ENCODE results near the gene GRIK2.
"Not testable (repeated sequence)": the region's sequence is repeated elsewhere in the genome, so short reads cannot be mapped to it uniquely, and the experiment has no call there.

Gene GRIK2

GRCh38 chr6:101544286-101544685, 150.8 kb downstream of the GRIK2 start:
- DNase-seq: no peak

- DNase-seq: no peak
These were observed 151.7 kb downstream of the GRIK2 start for GRCh38 chr6:101545191-101545590.

GRCh38 chr6:101550451-101550850, 156.9 kb downstream of the GRIK2 start:
- DNase-seq: peak; percentile 48

- no peak for DNase-seq
These were observed 160.7 kb downstream of the GRIK2 start for GRCh38 chr6:101554231-101554630.

- DNase-seq: no peak
These were observed 165.2 kb downstream of the GRIK2 start for GRCh38 chr6:101558712-101559111.

DNA sequence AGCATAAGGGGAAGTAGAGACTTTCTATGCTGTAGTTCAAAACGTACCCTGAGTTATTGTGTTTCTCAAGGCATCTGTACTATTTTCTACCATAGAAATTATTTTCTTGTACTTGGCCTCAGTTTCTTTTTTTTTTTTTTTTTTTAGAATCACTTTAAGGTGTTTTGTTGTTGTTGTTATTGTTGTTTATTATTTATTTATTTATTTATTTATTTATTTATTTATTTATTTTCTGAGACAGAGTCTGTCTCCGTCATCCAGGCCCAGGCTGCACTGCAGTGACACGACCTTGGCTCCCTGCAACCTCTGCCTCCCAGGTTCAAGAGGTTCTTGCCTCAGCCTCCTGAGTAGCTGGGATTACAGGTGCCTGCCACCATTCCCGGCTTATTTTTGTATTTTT, 179.1 kb downstream of the GRIK2 start:
- DNase-seq: no peak

- no peak for DNase-seq
These were observed 183.6 kb downstream of the GRIK2 start for GRCh38 chr6:101577091-101577490.

DNA sequence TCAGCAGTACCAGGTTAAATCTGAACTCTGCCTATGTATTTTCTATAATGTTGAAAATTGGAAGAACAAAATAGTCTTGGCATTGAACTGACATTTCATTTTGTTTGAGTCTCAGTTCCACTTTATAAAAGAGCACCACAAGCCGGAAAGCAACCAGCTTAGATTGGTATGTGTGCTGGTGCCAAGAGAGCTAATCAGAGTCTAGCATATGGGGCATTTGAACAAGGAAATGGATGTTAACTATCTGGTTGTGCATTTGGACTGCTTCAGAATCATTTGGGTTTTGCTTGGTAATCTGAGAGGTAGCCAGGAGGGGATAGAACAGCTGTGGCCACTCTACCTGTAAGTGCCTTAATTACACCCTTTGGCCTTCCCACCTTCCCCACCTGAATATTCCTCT, 184.8 kb downstream of the GRIK2 start:
- DNase-seq: no peak

- DNase-seq: no peak
These were observed 189.3 kb downstream of the GRIK2 start for GRCh38 chr6:101582792-101583191.

- DNase-seq: no peak
These were observed 192.0 kb downstream of the GRIK2 start for GRCh38 chr6:101585501-101585900.

GRCh38 chr6:101588343-101588742, 194.8 kb downstream of the GRIK2 start:
- no peak for DNase-seq

GRCh38 chr6:101595276-101595675, 201.8 kb downstream of the GRIK2 start:
- no peak for DNase-seq

DNA sequence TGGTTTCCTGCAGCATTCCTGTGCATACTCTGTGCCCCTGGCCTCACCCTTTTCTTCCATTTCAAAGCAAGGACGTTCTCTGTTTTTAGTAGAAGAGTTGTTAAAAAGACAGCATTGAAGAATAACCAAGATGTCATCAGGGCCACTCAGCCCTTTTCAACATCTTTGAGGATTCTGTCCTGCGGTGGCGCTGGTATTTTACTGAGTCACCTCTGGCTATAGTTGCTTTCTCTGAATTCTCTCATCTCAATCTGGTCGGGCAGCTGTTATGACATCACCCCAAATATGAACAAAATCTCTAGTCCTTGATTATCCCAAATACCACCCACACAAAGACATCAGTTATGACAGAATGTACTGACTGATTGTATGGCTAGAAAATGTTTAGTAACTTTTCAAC, 204.2 kb downstream of the GRIK2 start:
- no peak for DNase-seq

- DNase-seq: no peak
These were observed 211.9 kb downstream of the GRIK2 start for GRCh38 chr6:101605426-101605825.

GRCh38 chr6:101605874-101606273, 212.4 kb downstream of the GRIK2 start:
- no peak for DNase-seq

DNA sequence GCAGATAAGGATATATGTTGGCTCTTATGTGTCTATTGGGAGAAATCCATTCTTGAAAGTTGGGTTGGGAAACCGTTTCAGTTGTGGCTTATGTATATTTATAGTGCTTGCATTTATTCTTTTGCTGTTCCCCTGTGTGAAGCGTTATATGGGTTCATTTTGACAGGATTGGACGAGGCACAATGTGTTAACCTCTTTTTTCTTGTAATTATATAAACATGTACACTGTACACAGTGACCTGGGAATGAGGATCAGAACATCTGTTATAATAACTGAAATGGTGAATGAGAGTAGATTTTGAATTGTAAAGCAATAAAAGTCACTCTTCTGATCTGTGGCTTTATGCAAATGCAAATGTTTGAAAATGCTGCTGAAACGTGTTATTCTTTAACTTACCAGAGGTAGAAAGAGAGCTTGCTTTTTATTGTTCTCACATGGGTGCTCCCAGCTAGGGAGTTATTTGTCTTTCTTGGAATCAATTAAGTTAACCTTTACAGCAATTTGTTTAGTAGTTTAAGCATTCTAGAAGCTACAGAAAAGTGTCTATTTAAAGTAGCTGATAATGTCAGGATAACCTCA, 213.7 kb downstream of the GRIK2 start:
- no peak for DNase-seq

DNA sequence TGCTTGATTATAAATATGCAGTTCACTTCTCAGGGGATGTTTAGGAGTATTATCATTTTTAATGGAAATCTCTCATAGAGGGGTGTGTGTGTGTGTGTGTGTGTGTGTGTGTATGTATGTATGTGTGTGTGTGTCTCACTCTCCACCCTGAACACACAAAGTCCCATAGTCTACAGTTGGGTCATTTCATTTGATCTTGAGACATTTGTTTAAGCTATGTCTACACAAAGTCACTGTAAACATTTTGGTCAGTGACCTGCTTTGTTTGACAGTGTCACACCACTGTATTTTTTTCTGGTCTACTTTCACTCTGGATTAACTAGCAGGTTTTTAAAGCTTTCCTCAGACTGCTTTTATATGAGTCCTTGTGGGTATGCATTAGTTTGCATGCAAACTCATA, 215.2 kb downstream of the GRIK2 start:
- no peak for DNase-seq

DNA sequence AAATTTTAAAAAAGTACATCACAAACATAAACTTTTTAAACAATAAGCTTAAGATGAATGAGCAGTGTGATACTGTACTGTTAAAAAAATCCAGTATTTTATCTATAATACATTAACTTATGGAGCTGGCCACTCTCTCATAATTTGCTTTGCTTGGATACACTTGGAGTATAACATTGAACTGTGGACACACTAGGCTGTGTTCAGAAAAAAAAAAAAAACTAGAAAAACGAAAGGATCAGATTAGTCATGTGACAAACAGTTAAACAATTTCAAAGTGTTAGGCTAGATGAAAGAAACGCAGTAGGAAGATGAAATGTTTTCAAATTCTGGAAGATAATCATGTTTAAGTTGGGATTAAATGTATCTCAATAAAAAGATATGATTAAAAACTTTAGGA, 220.0 kb downstream of the GRIK2 start:
- DNase-seq: no peak

GRCh38 chr6:101614774-101615173, 221.3 kb downstream of the GRIK2 start:
- DNase-seq: no peak

DNA sequence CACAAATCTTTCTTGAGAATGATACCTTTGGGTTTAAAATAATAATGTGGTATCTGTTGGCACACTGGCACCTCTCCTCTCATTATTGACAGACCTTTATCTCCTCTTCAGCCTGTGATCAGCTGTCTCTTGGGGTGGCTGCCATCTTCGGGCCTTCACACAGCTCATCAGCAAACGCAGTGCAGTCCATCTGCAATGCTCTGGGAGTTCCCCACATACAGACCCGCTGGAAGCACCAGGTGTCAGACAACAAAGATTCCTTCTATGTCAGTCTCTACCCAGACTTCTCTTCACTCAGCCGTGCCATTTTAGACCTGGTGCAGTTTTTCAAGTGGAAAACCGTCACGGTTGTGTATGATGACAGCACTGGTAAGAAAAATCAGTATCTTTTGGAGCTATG, 232.8 kb downstream of the GRIK2 start:
- DNase-seq: no peak

DNA sequence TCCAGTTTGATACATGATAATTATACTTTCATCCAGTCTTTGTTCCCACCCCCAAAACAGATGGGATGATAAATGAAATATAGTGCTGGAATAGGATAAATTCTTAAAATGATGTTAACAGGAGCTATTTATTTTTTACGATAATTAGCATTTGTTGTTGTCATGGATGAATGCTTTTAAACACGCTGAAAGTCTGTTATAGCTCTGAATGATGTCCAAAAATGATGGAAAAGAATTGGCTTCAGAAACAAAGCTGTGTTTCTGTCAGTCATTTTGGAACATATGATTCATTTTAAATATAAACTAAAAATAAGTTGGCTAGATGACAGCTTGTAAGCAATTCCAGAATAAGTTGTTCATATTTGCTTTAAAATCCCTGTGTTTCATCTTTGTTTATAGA, 237.4 kb downstream of the GRIK2 start:
- DNase-seq: no peak

DNA sequence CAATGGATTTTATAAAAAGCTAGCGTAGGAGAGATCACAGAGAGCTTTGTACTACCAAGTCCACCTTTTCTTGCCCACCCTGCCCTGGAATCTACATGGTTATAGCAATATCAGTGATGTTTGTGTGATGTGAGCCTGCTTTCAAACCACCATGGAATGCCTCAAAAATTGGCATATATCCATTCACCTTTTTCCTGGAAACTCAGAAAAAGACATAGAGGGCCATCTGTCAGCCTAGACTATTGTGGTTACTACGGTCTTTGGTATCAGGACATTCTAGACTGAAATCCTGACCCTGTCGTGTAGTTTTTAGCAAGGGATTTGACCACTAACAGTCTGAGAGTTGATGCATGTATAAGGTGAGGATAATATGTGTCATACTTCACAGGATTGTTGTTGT, 239.6 kb downstream of the GRIK2 start:
- no peak for DNase-seq

DNA sequence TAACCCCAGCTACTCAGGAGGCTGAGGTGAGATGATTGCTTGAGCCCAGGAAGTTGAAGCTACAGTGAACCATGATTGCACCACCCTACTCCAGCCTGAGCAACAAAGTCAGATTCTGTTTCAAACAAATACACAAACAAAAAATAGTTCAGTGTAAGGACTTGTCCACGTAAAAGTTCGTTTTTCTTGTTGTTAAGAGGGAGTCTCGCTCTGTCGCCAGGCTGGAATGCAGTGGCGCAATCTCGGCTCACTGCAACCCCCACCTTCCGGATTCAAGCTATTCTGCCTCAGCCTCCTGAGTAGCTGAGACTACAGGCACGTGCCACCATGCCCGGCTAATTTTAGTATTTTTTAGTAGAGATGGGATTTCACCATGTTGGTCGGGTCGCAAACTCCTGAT, 245.4 kb downstream of the GRIK2 start:
- DNase-seq: not testable (repeated sequence)

- DNase-seq: no peak
These were observed 246.6 kb downstream of the GRIK2 start for GRCh38 chr6:101640131-101640530.

- no peak for DNase-seq
These were observed 252.3 kb downstream of the GRIK2 start for GRCh38 chr6:101645770-101646169.
